HepG2 (cell line): Measurements from ENCODE around the gene MSMP. TPM values are rescaled to one million over a fixed set of nuclear protein-coding genes. Genes with fewer than 3 reads are reported as not detected.
A peak's percentile ranks its signal among the peaks of the same experiment; 100 is the strongest.

Source experiments
- ADNP ChIP-seq: sonication (generic); formaldehyde crosslinking; IDR thresholded peaks from 2 replicates; pipeline ENCODE4 v1.4.0; 2020; ENCODE audit warnings: missing genetic modification reagents
- DNMT3B ChIP-seq: conservative IDR thresholded peaks from 2 replicates; pipeline ENCODE4 v1.6.1; 2016; ENCODE audit warnings: missing biosample characterization, control low read depth
- ELF3 ChIP-seq: IDR thresholded peaks from 2 replicates; pipeline ENCODE4 v1.6.1; 2016; ENCODE audit warnings: missing genetic modification reagents, missing compliant biosample characterization
- FOXC1 ChIP-seq: sonication (generic); formaldehyde crosslinking; IDR thresholded peaks from 2 replicates; pipeline ENCODE4 v1.8.0; 2022; ENCODE audit warnings: mild to moderate bottlenecking, missing genetic modification reagents, borderline replicate concordance
- FOXP1 ChIP-seq, 2 experiments: fragments of 450-650 bp in 1 of 2; IDR thresholded peaks; 2 replicates each; pipeline ENCODE4 v1.6.1; 2017 to 2018; ENCODE audit warnings: antibody characterized with exemption in 1 of 2
- ISX ChIP-seq: sonication (generic); formaldehyde crosslinking; conservative IDR thresholded peaks from 2 replicates; pipeline ENCODE4 v1.5.0; 2020; ENCODE audit warnings: missing genetic modification reagents
- MXI1 ChIP-seq: IDR thresholded peaks from 3 replicates; pipeline ENCODE4 v1.6.1; 2012; ENCODE audit warnings: low read depth, low read length, inconsistent platforms, borderline replicate concordance
- NR0B2 ChIP-seq: sonication (generic); formaldehyde crosslinking; IDR thresholded peaks from 2 replicates; pipeline ENCODE4 v1.4.0; 2020; ENCODE audit warnings: mild to moderate bottlenecking, missing genetic modification reagents
- PCBP2 ChIP-seq: fragments of 200-400 bp; formaldehyde crosslinking; optimal IDR thresholded peaks from 2 replicates; pipeline ENCODE3; 2018; ENCODE audit warnings: low read length, low read depth; ENCODE audit not compliant: poor library complexity, severe bottlenecking
- SNRNP70 ChIP-seq: fragments of 200-400 bp; formaldehyde crosslinking; IDR thresholded peaks from 2 replicates; pipeline ENCODE4 v1.6.1; 2017; ENCODE audit warnings: mild to moderate bottlenecking, low read depth, low read length, moderate library complexity
- SP2 ChIP-seq: sonication (generic); formaldehyde crosslinking; IDR thresholded peaks from 2 replicates; pipeline ENCODE4 v1.5.1; 2020; ENCODE audit warnings: mild to moderate bottlenecking, missing genetic modification reagents
- TSC22D2 ChIP-seq: sonication (generic); formaldehyde crosslinking; IDR thresholded peaks from 2 replicates; pipeline ENCODE4 v1.5.1; 2020; ENCODE audit warnings: missing genetic modification reagents, mild to moderate bottlenecking, borderline replicate concordance
- ZFP1 ChIP-seq: IDR thresholded peaks from 2 replicates; pipeline ENCODE4 v1.6.1; 2016
- ZNF343 ChIP-seq: sonication (generic); formaldehyde crosslinking; IDR thresholded peaks from 2 replicates; pipeline ENCODE4 v1.4.0; 2020; ENCODE audit warnings: mild to moderate bottlenecking, missing genetic modification reagents
- ZNF503 ChIP-seq: sonication (generic); formaldehyde crosslinking; IDR thresholded peaks from 2 replicates; pipeline ENCODE4 v1.4.0; 2020; ENCODE audit warnings: missing genetic modification reagents
- ZNF646 ChIP-seq: sonication (generic); formaldehyde crosslinking; IDR thresholded peaks from 2 replicates; pipeline ENCODE4 v1.9.0; 2021; ENCODE audit warnings: mild to moderate bottlenecking, missing genetic modification reagents
- ZNF691 ChIP-seq: sonication (generic); formaldehyde crosslinking; IDR thresholded peaks from 2 replicates; pipeline ENCODE4 v1.4.0; 2020; ENCODE audit warnings: missing genetic modification reagents, low read depth, mild to moderate bottlenecking, borderline replicate concordance
- ZNF800 ChIP-seq: sonication (generic); formaldehyde crosslinking; IDR thresholded peaks from 2 replicates; pipeline ENCODE4 v1.4.0; 2020; ENCODE audit warnings: missing genetic modification reagents
- polyA plus RNA-seq, 8 experiments: library from polyadenylated mRNA; depleted of rRNA in 3 of 8; stranded (reverse) in 7 of 8; unstranded in 1 of 8; fragments of >200 nt; fragmentation: Illumina TruSeq in 4 of 8; extraction: Trizol in 4 of 8; gene quantifications; 2 replicates each; pipeline versions ENCODE4 v1.2.1 to v1.2.3, GENCODE V29; 2011 to 2016; ENCODE audit warnings: low read depth in 4 of 8, missing spikeins in 1 of 8, mixed read lengths in 1 of 8; ENCODE audit not compliant: insufficient read depth in 1 of 8
- total RNA-seq, 5 experiments: library from RNA; depleted of rRNA; stranded (reverse); fragments of >200 nt; fragmentation: Illumina TruSeq; extraction: Trizol; gene quantifications; 2 replicates each; pipeline ENCODE4 v1.2.3, GENCODE V29; 2016; ENCODE audit warnings: low read depth in 1 of 5

The MSMP gene
- total and polyA plus RNA-seq, 2 of the 13 experiments (the other 11 are each of a cell fraction or from before 2014, with no cell fraction given) = 0.24 to 0.46 TPM

- TF ChIP-seq ZNF646 (CRISPR knock-in tag) = no peak
- TF ChIP-seq DNMT3B (CRISPR knock-in tag) = no peak
- no peak; the same call in 1 of the 2 replicates for TF ChIP-seq ISX (CRISPR knock-in tag)
- no peak; the same call in 1 of the 2 replicates for TF ChIP-seq FOXC1 (CRISPR knock-in tag)
- TF ChIP-seq SNRNP70 = no peak
- TF ChIP-seq ZNF503 = no peak
- peak; percentile 5 for TF ChIP-seq ELF3 (CRISPR knock-in tag)
- no peak for TF ChIP-seq ZFP1 (CRISPR knock-in tag)
- peak; percentile 14; the same call in 1 of the 2 replicates for TF ChIP-seq ZNF343 (CRISPR knock-in tag)
- TF ChIP-seq PCBP2 = no peak
- peak; percentile 89 for TF ChIP-seq SP2 (CRISPR knock-in tag)
- TF ChIP-seq ZNF800 (CRISPR knock-in tag) = no peak
- TF ChIP-seq MXI1 = peak; percentile 58; the same call in 1 of the 3 replicates
- TF ChIP-seq ADNP (CRISPR knock-in tag) = no peak
- 0 out of 2 replicates have a peak, but pooled peaks have one; percentile 86 for TF ChIP-seq TSC22D2 (CRISPR knock-in tag)
- no peak for TF ChIP-seq FOXP1 (IDR thresholded peaks at IDR 0.05)
- no peak for TF ChIP-seq FOXP1 (CRISPR knock-in tag; IDR thresholded peaks at IDR 0.05)
- TF ChIP-seq NR0B2 (CRISPR knock-in tag) = no peak
- TF ChIP-seq ZNF691 = no peak
Measured at GRCh38 chr9:35748858-35749514, 5.1 kb downstream of the MSMP start, which contains the start of the genes GBA2 and RGP1 (continued).
